ENCODE measurements around the gene ELK4. TPM values are rescaled to one million over a fixed set of nuclear protein-coding genes. Genes with fewer than 3 reads are reported as not detected.

ELK4 gene, protein sequence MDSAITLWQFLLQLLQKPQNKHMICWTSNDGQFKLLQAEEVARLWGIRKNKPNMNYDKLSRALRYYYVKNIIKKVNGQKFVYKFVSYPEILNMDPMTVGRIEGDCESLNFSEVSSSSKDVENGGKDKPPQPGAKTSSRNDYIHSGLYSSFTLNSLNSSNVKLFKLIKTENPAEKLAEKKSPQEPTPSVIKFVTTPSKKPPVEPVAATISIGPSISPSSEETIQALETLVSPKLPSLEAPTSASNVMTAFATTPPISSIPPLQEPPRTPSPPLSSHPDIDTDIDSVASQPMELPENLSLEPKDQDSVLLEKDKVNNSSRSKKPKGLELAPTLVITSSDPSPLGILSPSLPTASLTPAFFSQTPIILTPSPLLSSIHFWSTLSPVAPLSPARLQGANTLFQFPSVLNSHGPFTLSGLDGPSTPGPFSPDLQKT
- total RNA-seq (10 to 100 TPM; 19.4 to 23.9 TPM), polyA plus RNA-seq (ENCODE audit: insufficient read length in 2 of 2) (10 to 100 TPM; 11.9 to 12.6 TPM)
- long read RNA-seq, donor 1, full-length matches to known transcripts = 8 of 8 reads
- long read RNA-seq, donor 1, partial matches to known transcripts = 0 of 8 reads
- long read RNA-seq, donor 1, other reads (novel, unspliced or antisense) = 0 of 8 reads
- long read RNA-seq, donor 2, full-length matches to known transcripts = 2 of 2 reads
- long read RNA-seq, donor 2, partial matches to known transcripts = 0 of 2 reads
- long read RNA-seq, donor 2, other reads (novel, unspliced or antisense) = 0 of 2 reads
- long read RNA-seq, donor 3, partial matches to known transcripts = 7 of 8 reads
- long read RNA-seq, donor 3, other reads (novel, unspliced or antisense) = 0 of 8 reads
- long read RNA-seq, donor 4, full-length matches to known transcripts = 9 of 14 reads
- long read RNA-seq, donor 4, partial matches to known transcripts = 5 of 14 reads
- long read RNA-seq, donor 4, other reads (novel, unspliced or antisense) = 0 of 14 reads

DNA sequence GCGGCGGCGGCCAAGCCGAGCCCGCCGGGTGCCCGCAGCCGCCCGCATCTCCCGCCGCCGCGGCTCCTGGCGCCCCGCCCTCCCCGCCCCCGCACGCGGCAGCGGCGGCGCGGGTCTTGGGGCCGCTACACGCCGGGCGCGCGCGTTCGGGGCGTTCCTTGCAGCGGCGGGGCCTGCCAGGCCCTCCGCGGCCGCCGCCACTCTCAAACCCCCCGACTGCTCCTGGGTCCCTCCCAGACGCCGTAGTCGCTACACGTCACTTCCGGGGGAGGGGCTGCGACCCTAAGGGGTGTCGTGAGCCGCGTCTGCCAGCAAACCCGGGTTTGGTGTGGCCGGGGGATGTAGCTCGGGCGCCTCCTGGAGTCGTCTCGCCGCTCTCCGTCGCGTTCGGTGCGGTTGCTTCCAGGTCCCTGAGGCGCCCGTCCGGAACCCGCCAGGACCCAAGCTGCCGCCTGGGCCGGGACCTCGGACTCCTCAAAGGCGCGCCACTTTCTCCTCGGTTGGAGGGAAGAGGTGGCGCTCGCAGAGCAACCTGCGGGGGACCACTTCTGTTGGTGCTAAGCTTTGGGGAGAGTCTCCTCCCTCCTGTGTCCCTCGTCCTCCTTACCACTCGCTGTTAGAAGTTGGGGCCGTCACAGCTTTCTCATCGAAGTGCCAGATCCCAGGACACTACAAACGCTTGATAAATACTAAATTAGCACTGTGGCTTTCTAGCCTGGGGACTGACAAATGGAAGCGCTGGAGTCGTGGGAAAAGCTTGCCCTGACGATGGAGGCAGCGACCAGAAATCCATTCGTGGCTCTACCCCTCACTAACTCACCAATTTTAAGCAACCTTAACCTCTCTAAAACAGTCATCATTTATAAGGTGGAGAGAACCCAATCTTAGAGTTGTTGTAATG is at the start of gene ELK4:
Gene ELK4 (minus strand): TSS at position 244 of the 901 bp plus-strand sequence. CDS start 8,129 bp downstream, outside the sequence.
- no peaks in the 10 kb centered on the region for H3K27me3 ChIP-seq (ENCODE audit: control insufficient read depth, insufficient read depth, low read length)
- peak; percentile 88 to 100 (median 98) for DNase-seq (ENCODE audit: low read depth in 4 of 6, low spot score in 6 of 6)
- H3K36me3 ChIP-seq (ENCODE audit: control insufficient read depth, insufficient read depth, low read length) = no peaks in the 10 kb centered on the region
- H3K4me3 ChIP-seq (ENCODE audit: low read depth, low read length) = peak within 1 kb of the TSS; percentile 89
- under 1% methylated on average over 74 of the region's 83 CpGs for WGBS (ENCODE audit: insufficient coverage)
- peaks cover 4% of the 10 kb centered on the region for H3K4me1 ChIP-seq (ENCODE audit: control insufficient read depth, insufficient read depth, low read length)
- peak within 1 kb of the TSS; percentile 96 for H3K27ac ChIP-seq (ENCODE audit: low read depth, low read length)
- no peaks in the 10 kb centered on the region for H3K9me3 ChIP-seq (ENCODE audit: control insufficient read depth, insufficient read depth, low read length)

DNA sequence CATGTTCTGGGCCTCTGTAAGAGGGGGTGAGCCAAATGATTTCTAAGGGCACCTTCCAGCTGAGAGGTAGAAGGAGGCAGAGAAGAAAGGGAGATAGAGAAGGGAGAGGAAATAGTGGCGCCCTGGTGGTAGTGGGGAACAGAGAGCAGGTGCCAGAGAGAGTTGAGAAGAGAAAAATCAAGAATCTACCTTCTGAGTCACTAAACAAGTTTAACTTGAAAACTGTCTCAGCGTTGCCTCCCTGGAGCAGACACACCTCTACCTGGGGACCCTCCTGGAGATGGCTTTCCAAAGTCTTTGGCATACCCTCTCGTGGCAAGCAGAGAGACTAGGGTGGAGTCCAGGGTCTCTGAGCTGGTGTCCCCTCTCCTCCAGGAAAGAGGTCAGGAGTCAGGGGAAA is 49.6 kb upstream of the ELK4 start:
- no peak for DNase-seq (ENCODE audit: low read depth in 4 of 6, low spot score in 6 of 6)
- Histone ChIP-seq H3K27ac (ENCODE audit: low read depth, low read length) (no peak overlapping the region), H3K9me3 (ENCODE audit: control insufficient read depth, insufficient read depth, low read length) (no peaks in the 10 kb centered on the region), H3K36me3 (ENCODE audit: control insufficient read depth, insufficient read depth, low read length) (no peaks in the 10 kb centered on the region), H3K4me1 (ENCODE audit: control insufficient read depth, insufficient read depth, low read length) (peaks cover 18% of the 10 kb centered on the region), H3K27me3 (ENCODE audit: control insufficient read depth, insufficient read depth, low read length) (peaks cover 6% of the 10 kb centered on the region), H3K4me3 (ENCODE audit: low read depth, low read length) (no peak overlapping the region)
- WGBS (ENCODE audit: insufficient coverage) = 67% methylated on average over 1 of the region's 3 CpGs

DNA sequence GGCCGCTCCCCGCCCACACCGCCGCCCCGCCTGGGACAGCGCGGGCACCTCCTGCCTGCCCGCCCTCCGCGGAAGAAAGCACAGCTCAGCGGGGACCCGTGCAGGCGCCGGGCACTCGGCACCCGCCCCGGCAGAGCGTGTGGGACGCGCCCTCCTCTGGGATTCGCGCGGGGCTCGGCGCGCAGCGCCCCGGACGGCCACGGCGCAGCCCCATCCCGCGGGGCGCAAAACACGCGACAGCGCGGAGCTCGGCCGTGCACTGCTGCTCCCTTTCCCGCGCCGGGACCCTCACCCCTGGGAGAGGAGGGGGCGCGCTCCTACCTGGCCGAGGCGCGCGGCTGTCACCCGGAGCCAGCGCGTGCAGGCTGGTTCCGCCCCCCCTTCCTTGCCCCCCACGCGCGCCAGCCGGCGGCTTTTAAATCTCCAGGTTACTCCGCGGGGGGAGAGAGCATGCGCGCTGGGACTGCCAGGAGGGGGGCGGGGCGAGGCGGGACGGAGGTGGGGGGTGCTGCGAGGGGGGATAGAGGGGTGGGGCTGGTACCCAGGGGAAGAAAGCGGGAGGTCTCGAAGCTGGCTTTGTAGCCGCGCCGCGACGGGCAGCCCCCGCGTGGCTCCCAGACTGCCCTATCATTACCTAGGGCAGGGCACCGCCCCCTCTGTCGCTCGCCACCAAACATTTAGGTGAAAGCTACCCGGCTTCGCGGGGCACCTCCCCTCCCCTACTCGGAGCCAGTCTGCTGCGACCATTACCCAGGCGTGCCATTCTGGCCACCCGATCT is 48.5 kb upstream of the ELK4 start, which contains the start of gene SLC45A3:
Gene SLC45A3 (minus strand): TSS at position 437 of the 779 bp plus-strand sequence. CDS start 15,853 bp downstream, outside the sequence.
- DNase-seq (ENCODE audit: low read depth in 4 of 6, low spot score in 6 of 6) = peak in 2 of 6 donors; percentile 81 to 87
- H3K27ac ChIP-seq (ENCODE audit: low read depth, low read length) = no peak within 1 kb of the TSS
- H3K27me3 ChIP-seq (ENCODE audit: control insufficient read depth, insufficient read depth, low read length) = peaks cover 6% of the 10 kb centered on the region
- no peaks in the 10 kb centered on the region for H3K9me3 ChIP-seq (ENCODE audit: control insufficient read depth, insufficient read depth, low read length)
- no peaks in the 10 kb centered on the region for H3K36me3 ChIP-seq (ENCODE audit: control insufficient read depth, insufficient read depth, low read length)
- H3K4me3 ChIP-seq (ENCODE audit: low read depth, low read length) = peak within 1 kb of the TSS; percentile 32
- WGBS (ENCODE audit: insufficient coverage) = under 1% methylated on average over 70 of the region's 86 CpGs
- peaks cover 23% of the 10 kb centered on the region for H3K4me1 ChIP-seq (ENCODE audit: control insufficient read depth, insufficient read depth, low read length)

DNA sequence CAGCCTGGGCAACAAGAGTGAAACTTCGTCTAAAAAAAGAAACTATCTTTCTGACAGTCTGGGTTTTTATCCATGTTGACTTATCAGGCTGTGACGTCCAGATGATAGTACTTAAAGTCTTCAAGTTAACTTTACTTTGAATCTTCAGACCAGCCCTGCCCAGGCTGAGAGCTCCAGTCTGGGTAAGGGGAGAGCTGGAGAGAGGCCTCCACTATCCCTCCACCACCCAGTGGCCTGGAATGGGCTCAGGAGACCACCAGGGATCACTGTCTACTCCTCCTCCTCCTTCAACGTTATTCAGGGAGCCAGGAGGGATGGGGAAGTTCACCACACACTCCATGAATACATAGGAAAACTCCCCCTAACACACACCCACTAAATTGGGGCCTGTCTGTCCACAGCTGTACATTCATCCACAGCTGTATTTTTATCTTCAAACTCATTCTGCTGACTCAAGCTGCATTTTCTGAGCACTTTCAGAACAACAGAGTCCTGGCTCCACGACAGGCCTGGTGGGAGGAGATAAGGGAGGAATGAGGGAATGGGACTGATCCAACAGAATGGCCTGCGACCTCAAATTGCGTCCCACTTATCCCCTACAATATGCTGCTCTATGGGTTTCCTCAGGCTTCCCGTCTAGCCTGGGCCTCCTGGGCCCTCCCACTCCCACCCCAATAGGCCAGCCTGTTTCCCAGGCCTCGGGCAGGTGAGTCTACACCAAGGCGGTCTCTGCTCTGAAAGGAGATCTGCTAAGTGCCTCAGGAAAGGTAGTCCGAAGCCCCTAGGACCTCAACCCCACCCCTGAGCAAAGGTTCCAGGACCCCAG is 46.7 kb upstream of the ELK4 start:
- H3K9me3 ChIP-seq (ENCODE audit: control insufficient read depth, insufficient read depth, low read length) = no peaks in the 10 kb centered on the region
- H3K4me3 ChIP-seq (ENCODE audit: low read depth, low read length) = no peak overlapping the region
- H3K27me3 ChIP-seq (ENCODE audit: control insufficient read depth, insufficient read depth, low read length) = peaks cover 6% of the 10 kb centered on the region
- peaks cover 23% of the 10 kb centered on the region for H3K4me1 ChIP-seq (ENCODE audit: control insufficient read depth, insufficient read depth, low read length)
- H3K36me3 ChIP-seq (ENCODE audit: control insufficient read depth, insufficient read depth, low read length) = no peaks in the 10 kb centered on the region
- WGBS (ENCODE audit: insufficient coverage) = 59% methylated on average over 5 of the region's 10 CpGs
- peak overlapping the region; percentile 16 for H3K27ac ChIP-seq (ENCODE audit: low read depth, low read length)
- no peak for DNase-seq (ENCODE audit: low read depth in 4 of 6, low spot score in 6 of 6)

DNA sequence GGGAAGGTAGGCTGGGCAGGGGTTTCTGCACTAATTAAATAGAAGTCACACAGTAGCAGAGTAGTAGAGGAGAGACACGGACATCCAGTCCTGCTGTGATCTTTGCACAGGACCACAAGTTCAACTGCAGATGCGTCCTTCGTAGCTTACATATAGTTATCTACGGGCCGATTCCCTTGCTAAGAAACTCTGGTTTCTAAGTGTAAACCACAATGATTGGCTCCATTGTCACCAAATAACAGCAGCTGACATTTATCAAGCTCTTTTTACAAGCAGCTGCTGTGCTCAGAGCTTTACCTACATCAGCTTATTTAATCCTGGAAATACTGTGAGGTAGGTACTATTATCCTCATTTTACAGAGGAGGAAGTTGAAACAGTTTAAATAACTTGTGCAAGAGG is 45.4 kb upstream of the ELK4 start:
- DNase-seq (ENCODE audit: low read depth in 4 of 6, low spot score in 6 of 6) = no peak
- no peaks in the 10 kb centered on the region for H3K36me3 ChIP-seq (ENCODE audit: control insufficient read depth, insufficient read depth, low read length)
- H3K4me1 ChIP-seq (ENCODE audit: control insufficient read depth, insufficient read depth, low read length) = peaks cover 23% of the 10 kb centered on the region
- no peak overlapping the region for H3K27ac ChIP-seq (ENCODE audit: low read depth, low read length)
- H3K9me3 ChIP-seq (ENCODE audit: control insufficient read depth, insufficient read depth, low read length) = no peaks in the 10 kb centered on the region
- 76% methylated on average over 4 of the region's 5 CpGs for WGBS (ENCODE audit: insufficient coverage)
- peaks cover 6% of the 10 kb centered on the region for H3K27me3 ChIP-seq (ENCODE audit: control insufficient read depth, insufficient read depth, low read length)
- no peak overlapping the region for H3K4me3 ChIP-seq (ENCODE audit: low read depth, low read length)

DNA sequence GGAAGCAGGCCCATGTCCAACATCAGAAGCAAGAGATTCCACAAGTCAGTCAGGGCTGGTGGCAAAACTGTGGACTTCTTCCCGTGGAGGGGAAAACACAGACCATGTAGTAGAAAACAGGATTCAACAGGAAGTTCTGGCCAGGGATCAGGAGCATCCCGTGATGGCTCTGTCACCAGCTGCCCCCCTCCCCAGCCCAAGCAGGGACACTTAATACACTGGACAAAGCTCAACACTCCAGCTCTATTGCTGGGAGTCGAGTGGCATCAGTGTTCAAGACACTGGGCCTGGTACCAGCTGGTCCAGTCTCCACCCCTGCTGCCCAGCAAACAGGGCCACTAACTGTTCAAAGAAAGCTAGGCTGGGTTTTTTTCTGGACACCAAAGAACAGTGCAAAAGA is 44.8 kb upstream of the ELK4 start:
- 44% methylated on average over 3 of the region's 3 CpGs for WGBS (ENCODE audit: insufficient coverage)
- no peaks in the 10 kb centered on the region for H3K36me3 ChIP-seq (ENCODE audit: control insufficient read depth, insufficient read depth, low read length)

DNA sequence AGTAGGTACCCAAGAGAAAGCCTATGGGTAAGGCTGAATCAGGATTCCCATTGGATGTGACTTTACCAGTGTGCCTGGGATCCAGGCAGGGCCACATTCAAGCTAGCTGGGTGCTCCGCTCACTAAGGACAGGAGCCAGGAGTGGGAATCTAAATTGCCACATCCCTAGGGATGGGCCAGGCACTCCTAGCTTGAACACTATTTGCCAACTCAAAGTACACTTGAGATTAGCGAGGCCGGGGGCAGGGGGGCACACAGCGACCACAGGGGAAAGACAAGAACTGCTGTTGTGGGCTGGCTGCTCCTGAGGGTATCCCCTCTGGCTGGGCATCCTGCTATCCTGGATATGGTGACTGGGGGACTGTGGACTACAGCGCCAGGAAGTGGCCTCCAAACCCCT is 44.2 kb upstream of the ELK4 start:
- no peak for DNase-seq (ENCODE audit: low read depth in 4 of 6, low spot score in 6 of 6)
- Histone ChIP-seq H3K4me1 (ENCODE audit: control insufficient read depth, insufficient read depth, low read length) (peaks cover 29% of the 10 kb centered on the region), H3K27ac (ENCODE audit: low read depth, low read length) (peak overlapping the region; percentile 6), H3K4me3 (ENCODE audit: low read depth, low read length) (no peak overlapping the region), H3K36me3 (ENCODE audit: control insufficient read depth, insufficient read depth, low read length) (no peaks in the 10 kb centered on the region), H3K9me3 (ENCODE audit: control insufficient read depth, insufficient read depth, low read length) (no peaks in the 10 kb centered on the region), H3K27me3 (ENCODE audit: control insufficient read depth, insufficient read depth, low read length) (peaks cover 6% of the 10 kb centered on the region)
- 100% methylated on average over 4 of the region's 5 CpGs for WGBS (ENCODE audit: insufficient coverage)

More for the DNA sequence above, 44.8 kb upstream of the ELK4 start:
- Histone ChIP-seq H3K27ac (ENCODE audit: low read depth, low read length) (peak overlapping the region; percentile 6), H3K4me3 (ENCODE audit: low read depth, low read length) (no peak overlapping the region), H3K4me1 (ENCODE audit: control insufficient read depth, insufficient read depth, low read length) (peaks cover 23% of the 10 kb centered on the region), H3K27me3 (ENCODE audit: control insufficient read depth, insufficient read depth, low read length) (peaks cover 6% of the 10 kb centered on the region), H3K9me3 (ENCODE audit: control insufficient read depth, insufficient read depth, low read length) (no peaks in the 10 kb centered on the region)
- DNase-seq (ENCODE audit: low read depth in 4 of 6, low spot score in 6 of 6) = peak in 1 of 6 donors; percentile 51

DNA sequence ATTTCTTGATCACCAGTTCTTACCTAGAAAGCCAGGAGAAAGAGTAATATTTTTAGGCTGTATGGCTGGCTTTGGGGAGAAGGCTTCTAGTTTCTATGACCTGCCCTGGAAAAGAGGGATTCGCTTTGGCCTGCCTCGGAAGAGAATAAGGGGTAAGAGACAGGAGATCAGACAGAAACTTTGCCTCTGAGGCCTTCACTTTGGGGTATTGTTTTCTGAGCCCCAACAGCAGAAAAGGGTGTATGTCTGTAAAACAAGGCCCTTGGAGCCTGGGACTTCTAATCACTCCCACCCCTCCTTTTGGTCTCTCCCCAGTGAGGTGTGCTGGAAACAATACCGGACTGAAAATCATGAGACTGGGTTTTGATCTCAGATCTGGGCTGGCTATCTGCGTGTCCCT is 43.4 kb upstream of the ELK4 start:
- Histone ChIP-seq H3K36me3 (ENCODE audit: control insufficient read depth, insufficient read depth, low read length) (no peaks in the 10 kb centered on the region), H3K27me3 (ENCODE audit: control insufficient read depth, insufficient read depth, low read length) (peaks cover 8% of the 10 kb centered on the region), H3K27ac (ENCODE audit: low read depth, low read length) (no peak overlapping the region), H3K4me3 (ENCODE audit: low read depth, low read length) (no peak overlapping the region), H3K4me1 (ENCODE audit: control insufficient read depth, insufficient read depth, low read length) (peaks cover 33% of the 10 kb centered on the region), H3K9me3 (ENCODE audit: control insufficient read depth, insufficient read depth, low read length) (no peaks in the 10 kb centered on the region)
- DNase-seq (ENCODE audit: low read depth in 4 of 6, low spot score in 6 of 6) = no peak
- WGBS (ENCODE audit: insufficient coverage) = 93% methylated on average over 4 of the region's 4 CpGs
